Calu3 (cell line): ENCODE results near the gene NXPE3. TPM values are rescaled to one million over a fixed set of nuclear protein-coding genes. Genes with fewer than 3 reads are reported as not detected.

Source experiments
- BruUV-seq: library from RNA; stranded (reverse); fragments of 400-500 nt; replicated peaks from 2 replicates; lab custom pipeline; 2021; lab: Mats Ljungman, UMichigan
- CTCF ChIA-PET: fragments of 300-600 bp; sonication (Branson Sonifier 250); formaldehyde crosslinking; loops from one replicate; lab custom pipeline; 2022; ENCODE audit warnings: antibody characterized with exemption; lab: Charles Lee
- DNase-seq: peaks from one replicate; pipeline ENCODE4 v3.0.0; 2022
- H3K27ac Mint-ChIP-seq: one replicate; pipeline ENCODE4 v1.8.0; 2022; ENCODE audit warnings: mixed read lengths; ENCODE audit not compliant: unreplicated experiment
- H3K27me3 Mint-ChIP-seq: one replicate; pipeline ENCODE4 v1.8.0; 2022; ENCODE audit warnings: mixed read lengths; ENCODE audit not compliant: unreplicated experiment
- H3K36me3 Mint-ChIP-seq: one replicate; pipeline ENCODE4 v1.8.0; 2022; ENCODE audit warnings: mild to moderate bottlenecking, moderate library complexity, mixed read lengths; ENCODE audit not compliant: insufficient read depth, unreplicated experiment
- H3K4me1 Mint-ChIP-seq: one replicate; pipeline ENCODE4 v1.8.0; 2022; ENCODE audit warnings: mild to moderate bottlenecking, low read depth, mixed read lengths; ENCODE audit not compliant: unreplicated experiment
- H3K4me3 Mint-ChIP-seq: one replicate; pipeline ENCODE4 v1.8.0; 2022; ENCODE audit warnings: mild to moderate bottlenecking, low read depth, moderate library complexity, mixed read lengths; ENCODE audit not compliant: unreplicated experiment
- H3K9me3 Mint-ChIP-seq: one replicate; pipeline ENCODE4 v1.8.0; 2022; ENCODE audit warnings: low read depth, mixed read lengths; ENCODE audit not compliant: unreplicated experiment
- intact Hi-C: fragments of 100-400 bp; cut with micrococcal nuclease; formaldehyde crosslinking; loops from one replicate; pipeline ENCODE4 v1.10.0; 2022; ENCODE audit not compliant: unreplicated experiment
- total RNA-seq: library from RNA; stranded (reverse); gene quantifications from 2 replicates; pipeline ENCODE4 v1.2.3, GENCODE V29; 2022
- TF ChIP-seq, protein P1 (sequence below): fragments of 200-600 bp; IDR thresholded peaks from one replicate; pipeline ENCODE4 v1.8.0; 2022; ENCODE audit warnings: antibody characterized with exemption; ENCODE audit not compliant: unreplicated experiment

Gene NXPE3
- total RNA-seq, 1 experiment from 2014 or later, result 3.0 TPM

GRCh38 chr3:101865751-101866509 lies 86.9 kb downstream of the NXPE3 start:
- Mint-ChIP-seq H3K27me3 (no peaks in the 10 kb centered on the region), H3K4me1 (peaks cover 59% of the 10 kb centered on the region), H3K4me3 (no peak overlapping the region), H3K36me3 (peaks cover 69% of the 10 kb centered on the region), H3K9me3 (no peaks in the 10 kb centered on the region), H3K27ac (peak overlapping the region; percentile 95)
- peak; percentile 53 for DNase-seq
- BruUV-seq, result no TSS peak
- CTCF ChIA-PET, result interaction anchor here (1.1 kb wide), 1 partner anchor 359 kb away, joined by 6 read pairs; no protein-coding TSS in a partner anchor
- intact Hi-C loops, result loop anchor here (2.0 to 5.0 kb wide), 6 partner anchors 54 to 359 kb away; no protein-coding TSS in a partner anchor
- TF ChIP-seq, protein P1, sequence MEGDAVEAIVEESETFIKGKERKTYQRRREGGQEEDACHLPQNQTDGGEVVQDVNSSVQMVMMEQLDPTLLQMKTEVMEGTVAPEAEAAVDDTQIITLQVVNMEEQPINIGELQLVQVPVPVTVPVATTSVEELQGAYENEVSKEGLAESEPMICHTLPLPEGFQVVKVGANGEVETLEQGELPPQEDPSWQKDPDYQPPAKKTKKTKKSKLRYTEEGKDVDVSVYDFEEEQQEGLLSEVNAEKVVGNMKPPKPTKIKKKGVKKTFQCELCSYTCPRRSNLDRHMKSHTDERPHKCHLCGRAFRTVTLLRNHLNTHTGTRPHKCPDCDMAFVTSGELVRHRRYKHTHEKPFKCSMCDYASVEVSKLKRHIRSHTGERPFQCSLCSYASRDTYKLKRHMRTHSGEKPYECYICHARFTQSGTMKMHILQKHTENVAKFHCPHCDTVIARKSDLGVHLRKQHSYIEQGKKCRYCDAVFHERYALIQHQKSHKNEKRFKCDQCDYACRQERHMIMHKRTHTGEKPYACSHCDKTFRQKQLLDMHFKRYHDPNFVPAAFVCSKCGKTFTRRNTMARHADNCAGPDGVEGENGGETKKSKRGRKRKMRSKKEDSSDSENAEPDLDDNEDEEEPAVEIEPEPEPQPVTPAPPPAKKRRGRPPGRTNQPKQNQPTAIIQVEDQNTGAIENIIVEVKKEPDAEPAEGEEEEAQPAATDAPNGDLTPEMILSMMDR, result no peak

DNA sequence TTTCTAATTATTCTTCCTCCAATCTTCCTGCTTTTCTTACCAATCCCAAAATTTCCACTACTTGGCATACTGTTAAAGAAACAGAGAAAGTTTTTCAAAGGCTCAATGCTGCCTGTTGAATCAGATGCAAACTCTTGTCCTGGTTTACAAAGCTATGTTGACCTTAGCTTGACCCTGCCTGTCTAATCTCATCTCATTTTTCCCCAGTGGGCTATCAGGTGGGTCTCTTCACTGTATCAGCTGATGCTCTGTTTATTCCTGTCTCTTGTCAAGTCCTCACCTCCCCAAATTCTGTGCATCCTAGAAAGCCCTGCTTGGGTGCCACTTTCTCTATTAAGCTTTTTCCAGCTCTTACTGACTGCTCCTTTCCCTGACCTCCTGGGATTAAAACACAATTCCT lies 88.5 kb downstream of the NXPE3 start:
- Mint-ChIP-seq H3K4me3 (no peak overlapping the region), H3K4me1 (peaks cover 55% of the 10 kb centered on the region), H3K36me3 (peaks cover 53% of the 10 kb centered on the region), H3K27me3 (no peaks in the 10 kb centered on the region), H3K9me3 (no peaks in the 10 kb centered on the region), H3K27ac (peak overlapping the region; percentile 95)
- no peak for DNase-seq
- CTCF ChIA-PET, result no interaction called here
- intact Hi-C loops, result loop anchor here (2.0 to 5.0 kb wide), 5 partner anchors 55 to 357 kb away; no protein-coding TSS in a partner anchor
- TF ChIP-seq, protein P1, result no peak
- no TSS peak for BruUV-seq

- H3K27ac Mint-ChIP-seq, result peak overlapping the region; percentile 95
- BruUV-seq, result no TSS peak
- H3K36me3 Mint-ChIP-seq, result peaks cover 48% of the 10 kb centered on the region
- no peak for DNase-seq
- peaks cover 51% of the 10 kb centered on the region for H3K4me1 Mint-ChIP-seq
- H3K4me3 Mint-ChIP-seq, result no peak overlapping the region
- no peaks in the 10 kb centered on the region for H3K9me3 Mint-ChIP-seq
- intact Hi-C loops, result loop anchor here (2.0 to 5.0 kb wide), 5 partner anchors 56 to 357 kb away; no protein-coding TSS in a partner anchor
- CTCF ChIA-PET, result interaction anchor here (0.6 to 0.7 kb wide), 3 partner anchors 28 to 354 kb away, joined by 3 to 9 read pairs (median 7); no protein-coding TSS in a partner anchor
- TF ChIP-seq, protein P1, result no peak
- H3K27me3 Mint-ChIP-seq, result no peaks in the 10 kb centered on the region
Measured at GRCh38 chr3:101867996-101868395, 89.0 kb downstream of the NXPE3 start.

GRCh38 chr3:101868534-101869464 lies 89.8 kb downstream of the NXPE3 start:
- peak; percentile 50 for DNase-seq
- H3K4me1 Mint-ChIP-seq, result peaks cover 51% of the 10 kb centered on the region
- no peaks in the 10 kb centered on the region for H3K27me3 Mint-ChIP-seq
- peak overlapping the region; percentile 95 for H3K27ac Mint-ChIP-seq
- intact Hi-C loops, result loop anchor here (5.0 kb wide), 3 partner anchors 56 to 314 kb away; no protein-coding TSS in a partner anchor
- no peaks in the 10 kb centered on the region for H3K9me3 Mint-ChIP-seq
- H3K36me3 Mint-ChIP-seq, result peaks cover 40% of the 10 kb centered on the region
- H3K4me3 Mint-ChIP-seq, result peak overlapping the region; percentile 28
- BruUV-seq, result no TSS peak
- CTCF ChIA-PET, result interaction anchor here (0.6 to 0.7 kb wide), 3 partner anchors 29 to 354 kb away, joined by 3 to 9 read pairs (median 7); no protein-coding TSS in a partner anchor
- TF ChIP-seq, protein P1, result no peak
